ENCODE data around the gene C1orf174.
A peak's percentile ranks its signal among the peaks of the same experiment; 100 is the strongest.

C1orf174 gene

GRCh38 chr1:3900150-3900968, at the start of gene C1orf174:
Gene C1orf174 (minus strand): TSS chr1:3900272. CDS start chr1:3900186, 86 bp downstream.
- peak; percentile 98 for DNase-seq

- DNase-seq, result no peak
Measured at GRCh38 chr1:3948344-3948743, 48.3 kb upstream of the C1orf174 start.

- DNase-seq, result no peak
Measured at GRCh38 chr1:3945916-3946840, 46.1 kb upstream of the C1orf174 start.

- no peak for DNase-seq
Measured at GRCh38 chr1:3945222-3945621, 45.1 kb upstream of the C1orf174 start.

GRCh38 chr1:3944578-3945125, 44.6 kb upstream of the C1orf174 start:
- DNase-seq, result no peak

GRCh38 chr1:3943806-3944577, 43.9 kb upstream of the C1orf174 start:
- peak; percentile 43 for DNase-seq

GRCh38 chr1:3943123-3943431, 43.0 kb upstream of the C1orf174 start:
- DNase-seq, result no peak

GRCh38 chr1:3942416-3943122, 42.5 kb upstream of the C1orf174 start:
- no peak for DNase-seq

GRCh38 chr1:3940754-3941345, 40.8 kb upstream of the C1orf174 start:
- DNase-seq, result no peak

- no peak for DNase-seq
Measured at GRCh38 chr1:3940081-3940753, 40.1 kb upstream of the C1orf174 start.

GRCh38 chr1:3939242-3940080, 39.4 kb upstream of the C1orf174 start:
- DNase-seq, result no peak

- no peak for DNase-seq
Measured at GRCh38 chr1:3932156-3932919, 32.3 kb upstream of the C1orf174 start.

- no peak for DNase-seq
Measured at GRCh38 chr1:3931007-3931912, 31.2 kb upstream of the C1orf174 start.

- DNase-seq, result no peak
Measured at GRCh38 chr1:3930301-3931006, 30.4 kb upstream of the C1orf174 start.

GRCh38 chr1:3929126-3929525, 29.1 kb upstream of the C1orf174 start:
- DNase-seq, result no peak

GRCh38 chr1:3928586-3928985, 28.5 kb upstream of the C1orf174 start:
- DNase-seq, result no peak

- DNase-seq, result no peak
Measured at GRCh38 chr1:3926956-3927355, 26.9 kb upstream of the C1orf174 start.

GRCh38 chr1:3925762-3926161, 25.7 kb upstream of the C1orf174 start:
- no peak for DNase-seq

Measured in COR-L47 (cell line).